C4-2B (cell line): Measurements from ENCODE around the gene RPUSD1.

ENCODE experiments used
- ZFX ChIP-seq: fragments of 450-650 bp; IDR thresholded peaks from 2 replicates; pipeline ENCODE4 v1.6.1; 2017
- TF ChIP-seq, protein P1 (sequence below): fragments of 450-650 bp; conservative IDR thresholded peaks from 2 replicates; pipeline ENCODE4 v1.5.1; 2017; ENCODE audit warnings: mild to moderate bottlenecking

GRCh38 chr16:766008-766819 is 22.0 kb downstream of the RPUSD1 start:
- no peak for TF ChIP-seq ZFX
- TF ChIP-seq, protein P1, sequence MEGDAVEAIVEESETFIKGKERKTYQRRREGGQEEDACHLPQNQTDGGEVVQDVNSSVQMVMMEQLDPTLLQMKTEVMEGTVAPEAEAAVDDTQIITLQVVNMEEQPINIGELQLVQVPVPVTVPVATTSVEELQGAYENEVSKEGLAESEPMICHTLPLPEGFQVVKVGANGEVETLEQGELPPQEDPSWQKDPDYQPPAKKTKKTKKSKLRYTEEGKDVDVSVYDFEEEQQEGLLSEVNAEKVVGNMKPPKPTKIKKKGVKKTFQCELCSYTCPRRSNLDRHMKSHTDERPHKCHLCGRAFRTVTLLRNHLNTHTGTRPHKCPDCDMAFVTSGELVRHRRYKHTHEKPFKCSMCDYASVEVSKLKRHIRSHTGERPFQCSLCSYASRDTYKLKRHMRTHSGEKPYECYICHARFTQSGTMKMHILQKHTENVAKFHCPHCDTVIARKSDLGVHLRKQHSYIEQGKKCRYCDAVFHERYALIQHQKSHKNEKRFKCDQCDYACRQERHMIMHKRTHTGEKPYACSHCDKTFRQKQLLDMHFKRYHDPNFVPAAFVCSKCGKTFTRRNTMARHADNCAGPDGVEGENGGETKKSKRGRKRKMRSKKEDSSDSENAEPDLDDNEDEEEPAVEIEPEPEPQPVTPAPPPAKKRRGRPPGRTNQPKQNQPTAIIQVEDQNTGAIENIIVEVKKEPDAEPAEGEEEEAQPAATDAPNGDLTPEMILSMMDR: no peak
